NCI-H748 treated with DMSO at 0.1 percent for 48 hours (cell line): Measurements from ENCODE around the gene HOXD9.

Source experiments
- DNase-seq: peaks from one replicate; lab custom pipeline; 2025; lab: John Stamatoyannopoulos, UW

HOXD9 gene

GRCh38 chr2:176124110-176124946 lies 1.8 kb downstream of the HOXD9 start:
- DNase-seq: no peak

GRCh38 chr2:176124947-176125771 lies 2.6 kb downstream of the HOXD9 start:
- no peak for DNase-seq

GRCh38 chr2:176125772-176126054 lies 3.2 kb downstream of the HOXD9 start:
- no peak for DNase-seq

- peak; percentile 86 for DNase-seq
Measured at GRCh38 chr2:176126929-176127773, 4.6 kb downstream of the HOXD9 start.

GRCh38 chr2:176127774-176128072 lies 5.2 kb downstream of the HOXD9 start:
- peak; percentile 60 for DNase-seq

GRCh38 chr2:176128172-176128981 lies 5.9 kb downstream of the HOXD9 start:
- DNase-seq: peak; percentile 73

GRCh38 chr2:176128982-176129796 lies 6.7 kb downstream of the HOXD9 start, which contains the start of gene HOXD8:
Gene HOXD8, plus strand, starts transcription at chr2:176129705. Its CDS starts 662 bp downstream, at chr2:176130367.
- DNase-seq: peak; percentile 79

GRCh38 chr2:176129813-176130146 lies 7.3 kb downstream of the HOXD9 start:
- DNase-seq: peak; percentile 71

GRCh38 chr2:176130147-176130956 lies 7.8 kb downstream of the HOXD9 start:
- DNase-seq: peak; percentile 54

GRCh38 chr2:176130957-176131847 lies 8.7 kb downstream of the HOXD9 start:
- DNase-seq: peak; percentile 26

GRCh38 chr2:176131848-176132158 lies 9.3 kb downstream of the HOXD9 start:
- DNase-seq: no peak

- DNase-seq: peak; percentile 52
Measured at GRCh38 chr2:176132205-176133171, 10.0 kb downstream of the HOXD9 start.

GRCh38 chr2:176133389-176133788 lies 10.9 kb downstream of the HOXD9 start:
- no peak for DNase-seq

- DNase-seq: no peak
Measured at GRCh38 chr2:176134035-176134434, 11.5 kb downstream of the HOXD9 start.

GRCh38 chr2:176135035-176135440 lies 12.5 kb downstream of the HOXD9 start:
- DNase-seq: peak; percentile 57

- DNase-seq: peak; percentile 57
Measured at GRCh38 chr2:176136374-176137251, 14.1 kb downstream of the HOXD9 start.

- peak; percentile 62 for DNase-seq
Measured at GRCh38 chr2:176137252-176137580, 14.7 kb downstream of the HOXD9 start.
